NOMO-1 treated with DMSO at 0.1 percent for 48 hours (cell line): Measurements from ENCODE around the gene SYT4.
"Not testable (repeated sequence)": the region's sequence is repeated elsewhere in the genome, so short reads cannot be mapped to it uniquely, and the experiment has no call there.

Experiments used
- DNase-seq: peaks from one replicate; lab custom pipeline; 2025; ENCODE audit not compliant: unreplicated experiment; lab: John Stamatoyannopoulos, UW

SYT4 gene

GRCh38 chr18:43277164-43277600 is at the start of gene SYT4:
Gene SYT4 (minus strand): TSS chr18:43277490. CDS start chr18:43277281, 209 bp downstream.
- DNase-seq = no peak

- no peak for DNase-seq
Observed at GRCh38 chr18:43322132-43322531, 44.8 kb upstream of the SYT4 start.

- no peak for DNase-seq
Observed at GRCh38 chr18:43314941-43315340, 37.7 kb upstream of the SYT4 start.

- no peak for DNase-seq
Observed at GRCh38 chr18:43312891-43313290, 35.6 kb upstream of the SYT4 start.

GRCh38 chr18:43310239-43310638 is 32.9 kb upstream of the SYT4 start:
- no peak for DNase-seq

- no peak for DNase-seq
Observed at GRCh38 chr18:43303376-43303775, 26.1 kb upstream of the SYT4 start.

- DNase-seq = not testable (repeated sequence)
Observed at GRCh38 chr18:43286187-43286586, 8.9 kb upstream of the SYT4 start.

- DNase-seq = no peak
Observed at GRCh38 chr18:43283299-43283698, 6.0 kb upstream of the SYT4 start.

- DNase-seq = no peak
Observed at GRCh38 chr18:43279015-43279744, 1.9 kb upstream of the SYT4 start.

- no peak for DNase-seq
Observed at GRCh38 chr18:43278355-43278754, 1.1 kb upstream of the SYT4 start.

- DNase-seq = no peak
Observed at GRCh38 chr18:43276491-43276890, 799 bp downstream of the SYT4 start.

- DNase-seq = no peak
Observed at GRCh38 chr18:43275546-43275945, 1.7 kb downstream of the SYT4 start.

- DNase-seq = no peak
Observed at GRCh38 chr18:43274526-43274925, 2.8 kb downstream of the SYT4 start.

- peak; percentile 29 for DNase-seq
Observed at GRCh38 chr18:43271593-43272432, 5.5 kb downstream of the SYT4 start.

- no peak for DNase-seq
Observed at GRCh38 chr18:43267818-43268217, 9.5 kb downstream of the SYT4 start.

- DNase-seq = no peak
Observed at GRCh38 chr18:43265465-43265864, 11.8 kb downstream of the SYT4 start.

GRCh38 chr18:43248610-43249249 is 28.6 kb downstream of the SYT4 start:
- no peak for DNase-seq

GRCh38 chr18:43247944-43248343 is 29.3 kb downstream of the SYT4 start:
- no peak for DNase-seq

- DNase-seq = no peak
Observed at GRCh38 chr18:43238429-43238828, 38.9 kb downstream of the SYT4 start.

GRCh38 chr18:43236921-43237320 is 40.4 kb downstream of the SYT4 start:
- DNase-seq = no peak

- DNase-seq = no peak
Observed at GRCh38 chr18:43234889-43235288, 42.4 kb downstream of the SYT4 start.

- no peak for DNase-seq
Observed at GRCh38 chr18:43222501-43222900, 54.8 kb downstream of the SYT4 start.
